ENCODE results near the gene EFCAB6.

Gene EFCAB6

DNA sequence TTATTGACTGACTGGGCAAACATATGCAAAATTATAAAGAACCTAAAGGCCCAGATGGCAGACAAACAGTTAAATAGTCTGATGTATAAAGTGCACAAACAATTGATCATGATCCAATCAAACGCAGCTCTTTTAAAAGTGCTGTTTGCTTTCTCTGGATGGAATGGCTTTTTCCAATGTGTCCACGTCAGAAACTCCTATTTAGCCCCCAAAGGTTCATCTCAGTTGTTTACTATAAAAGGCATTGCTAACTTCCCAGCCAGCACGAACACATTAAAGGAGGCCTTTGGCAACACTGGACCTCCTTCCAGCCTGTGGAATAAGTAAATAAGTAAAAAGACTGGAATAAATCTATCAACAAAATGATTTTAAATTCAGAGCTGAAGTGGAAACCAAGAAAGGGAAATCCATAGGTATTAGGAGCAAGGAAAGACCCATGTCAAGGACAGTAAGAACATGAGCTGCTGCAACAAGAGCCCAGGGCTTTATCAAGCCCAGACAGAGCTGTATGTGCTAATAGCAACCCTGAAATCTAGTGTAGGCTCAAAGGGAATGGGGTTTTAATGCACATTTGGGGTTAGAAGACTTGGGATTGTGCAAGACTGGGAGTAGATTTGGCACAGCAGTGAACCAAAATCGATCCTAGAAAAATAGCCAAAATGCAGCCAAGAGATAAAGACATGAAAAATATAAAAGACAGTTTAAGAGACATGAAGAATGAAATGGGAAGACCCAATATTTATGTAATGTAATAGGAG is 105.4 kb downstream of the EFCAB6 start:
- no peaks in the 10 kb centered on the region for H3K9me2 ChIP-seq (replicated peaks; ENCODE audit: control insufficient read depth, low read length)
- H3K27ac ChIP-seq (ENCODE audit: low read depth, low read length): no peak overlapping the region
- H3K4me2 ChIP-seq (ENCODE audit: low read length): no peak overlapping the region
- H3K4me3 ChIP-seq (ENCODE audit: low read length): no peak overlapping the region
- no peaks in the 10 kb centered on the region for H3K9me3 ChIP-seq (ENCODE audit: control insufficient read depth, insufficient read depth, low read length)
- no peaks in the 10 kb centered on the region for H3K79me2 ChIP-seq (ENCODE audit: control insufficient read depth, low read length)
- no peaks in the 10 kb centered on the region for H3K27me3 ChIP-seq (ENCODE audit: control insufficient read depth, low read length)
- H4K20me1 ChIP-seq (ENCODE audit: control insufficient read depth, insufficient read depth, low read depth, low read length): no peaks in the 10 kb centered on the region
- TF ChIP-seq, protein P1, sequence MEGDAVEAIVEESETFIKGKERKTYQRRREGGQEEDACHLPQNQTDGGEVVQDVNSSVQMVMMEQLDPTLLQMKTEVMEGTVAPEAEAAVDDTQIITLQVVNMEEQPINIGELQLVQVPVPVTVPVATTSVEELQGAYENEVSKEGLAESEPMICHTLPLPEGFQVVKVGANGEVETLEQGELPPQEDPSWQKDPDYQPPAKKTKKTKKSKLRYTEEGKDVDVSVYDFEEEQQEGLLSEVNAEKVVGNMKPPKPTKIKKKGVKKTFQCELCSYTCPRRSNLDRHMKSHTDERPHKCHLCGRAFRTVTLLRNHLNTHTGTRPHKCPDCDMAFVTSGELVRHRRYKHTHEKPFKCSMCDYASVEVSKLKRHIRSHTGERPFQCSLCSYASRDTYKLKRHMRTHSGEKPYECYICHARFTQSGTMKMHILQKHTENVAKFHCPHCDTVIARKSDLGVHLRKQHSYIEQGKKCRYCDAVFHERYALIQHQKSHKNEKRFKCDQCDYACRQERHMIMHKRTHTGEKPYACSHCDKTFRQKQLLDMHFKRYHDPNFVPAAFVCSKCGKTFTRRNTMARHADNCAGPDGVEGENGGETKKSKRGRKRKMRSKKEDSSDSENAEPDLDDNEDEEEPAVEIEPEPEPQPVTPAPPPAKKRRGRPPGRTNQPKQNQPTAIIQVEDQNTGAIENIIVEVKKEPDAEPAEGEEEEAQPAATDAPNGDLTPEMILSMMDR (IDR thresholded peaks at IDR 0.05; ENCODE audit: low read depth, low read length, poor library complexity, severe bottlenecking): no peak
- no peak for TF ChIP-seq EZH2phosphoT487 (IDR thresholded peaks at IDR 0.05; ENCODE audit: borderline replicate concordance, low read length)
- H3K36me3 ChIP-seq (ENCODE audit: control insufficient read depth, low read length): no peaks in the 10 kb centered on the region
- H3F3A ChIP-seq (ENCODE audit: control insufficient read depth, insufficient read depth): no peaks in the 10 kb centered on the region
- no peaks in the 10 kb centered on the region for H3K4me1 ChIP-seq (ENCODE audit: control insufficient read depth, low read length)

DNA sequence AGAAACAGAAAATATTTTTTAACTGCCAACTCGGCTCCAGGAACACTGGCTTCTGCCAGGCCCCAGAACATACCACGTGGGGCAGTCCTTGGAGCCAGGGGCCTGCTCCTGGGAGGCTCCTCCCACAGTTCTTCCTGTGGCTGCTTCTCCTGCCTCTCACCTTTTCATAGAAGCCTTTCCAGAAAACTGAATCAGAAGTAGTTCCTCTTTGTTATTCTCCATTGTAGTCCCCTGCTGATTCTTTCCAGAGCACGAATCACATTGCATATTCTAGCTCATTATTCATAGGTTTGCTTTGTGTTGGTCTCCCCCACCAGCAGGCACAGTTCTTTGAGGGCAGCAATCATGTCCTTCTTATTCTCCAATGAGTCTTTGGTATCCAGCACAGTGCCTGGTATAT is 106.0 kb downstream of the EFCAB6 start:
- H3K27ac ChIP-seq (ENCODE audit: low read depth, low read length): no peak overlapping the region
- H3F3A ChIP-seq (ENCODE audit: control insufficient read depth, insufficient read depth): no peaks in the 10 kb centered on the region
- no peaks in the 10 kb centered on the region for H3K36me3 ChIP-seq (ENCODE audit: control insufficient read depth, low read length)
- no peaks in the 10 kb centered on the region for H4K20me1 ChIP-seq (ENCODE audit: control insufficient read depth, insufficient read depth, low read depth, low read length)
- H3K9me2 ChIP-seq (replicated peaks; ENCODE audit: control insufficient read depth, low read length): no peaks in the 10 kb centered on the region
- H3K4me1 ChIP-seq (ENCODE audit: control insufficient read depth, low read length): no peaks in the 10 kb centered on the region
- TF ChIP-seq, protein P1 (IDR thresholded peaks at IDR 0.05; ENCODE audit: low read depth, low read length, poor library complexity, severe bottlenecking): no peak
- no peak for TF ChIP-seq EZH2phosphoT487 (IDR thresholded peaks at IDR 0.05; ENCODE audit: borderline replicate concordance, low read length)
- H3K4me3 ChIP-seq (ENCODE audit: low read length): no peak overlapping the region
- no peaks in the 10 kb centered on the region for H3K79me2 ChIP-seq (ENCODE audit: control insufficient read depth, low read length)
- no peak overlapping the region for H3K4me2 ChIP-seq (ENCODE audit: low read length)
- H3K27me3 ChIP-seq (ENCODE audit: control insufficient read depth, low read length): no peaks in the 10 kb centered on the region
- no peaks in the 10 kb centered on the region for H3K9me3 ChIP-seq (ENCODE audit: control insufficient read depth, insufficient read depth, low read length)

DNA sequence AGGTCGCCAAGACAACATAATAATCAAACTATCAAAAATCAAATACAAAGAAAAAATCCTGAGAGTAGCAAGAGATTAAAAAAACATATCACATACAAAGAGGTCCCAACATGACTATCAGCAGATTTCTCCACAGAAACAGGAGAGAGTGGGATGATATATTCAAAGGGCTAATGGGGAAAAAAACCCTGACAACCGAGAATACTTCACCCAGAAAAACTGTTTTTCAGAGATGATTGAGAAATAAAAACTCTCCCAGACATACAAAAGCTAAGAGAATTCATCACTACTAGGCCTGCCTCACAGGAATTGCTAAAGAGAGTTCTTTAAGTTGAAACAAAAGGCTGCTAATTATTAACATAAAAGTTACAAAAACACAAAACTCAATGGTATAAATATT is 108.1 kb downstream of the EFCAB6 start:
- H3K9me2 ChIP-seq (replicated peaks; ENCODE audit: control insufficient read depth, low read length): no peaks in the 10 kb centered on the region
- H3K9me3 ChIP-seq (ENCODE audit: control insufficient read depth, insufficient read depth, low read length): no peaks in the 10 kb centered on the region
- no peaks in the 10 kb centered on the region for H4K20me1 ChIP-seq (ENCODE audit: control insufficient read depth, insufficient read depth, low read depth, low read length)
- no peaks in the 10 kb centered on the region for H3K4me1 ChIP-seq (ENCODE audit: control insufficient read depth, low read length)
- no peaks in the 10 kb centered on the region for H3K79me2 ChIP-seq (ENCODE audit: control insufficient read depth, low read length)
- no peak overlapping the region for H3K4me2 ChIP-seq (ENCODE audit: low read length)
- no peaks in the 10 kb centered on the region; the same call in 1 of the 2 replicates for H3K27me3 ChIP-seq (ENCODE audit: control insufficient read depth, low read length)
- H3K4me3 ChIP-seq (ENCODE audit: low read length): no peak overlapping the region
- TF ChIP-seq, protein P1 (IDR thresholded peaks at IDR 0.05; ENCODE audit: low read depth, low read length, poor library complexity, severe bottlenecking): no peak
- no peak for TF ChIP-seq EZH2phosphoT487 (IDR thresholded peaks at IDR 0.05; ENCODE audit: borderline replicate concordance, low read length)
- H3K27ac ChIP-seq (ENCODE audit: low read depth, low read length): no peak overlapping the region
- H3F3A ChIP-seq (ENCODE audit: control insufficient read depth, insufficient read depth): no peaks in the 10 kb centered on the region
- no peaks in the 10 kb centered on the region for H3K36me3 ChIP-seq (ENCODE audit: control insufficient read depth, low read length)

All from DOHH2 (cell line).